H1 (cell line): ENCODE results near the gene TXNIP. TPM values are rescaled to one million over a fixed set of nuclear protein-coding genes. Genes with fewer than 3 reads are reported as not detected.

Source experiments
- CTCF ChIA-PET: fragments of 300-600 bp; sonication (Branson Sonifier 250); formaldehyde crosslinking; loops from one replicate; lab custom pipeline; 2021; ENCODE audit not compliant: partially characterized antibody; lab: Charles Lee
- POLR2A ChIA-PET: fragments of 300-600 bp; sonication (Branson Sonifier 250); formaldehyde crosslinking; loops from one replicate; lab custom pipeline; 2021; ENCODE audit warnings: inconsistent platforms; ENCODE audit not compliant: partially characterized antibody; lab: Charles Lee
- DNase-seq, 2 experiments: peaks; one replicate each; pipeline versions ENCODE4 v3.0.0 to v3.0.0-alpha.2; 2010 to 2022; ENCODE audit warnings: low spot score in 2 of 2, low read depth in 1 of 2, mixed read lengths in 1 of 2
- FAIRE-seq: peaks from 2 replicates; lab custom pipeline; 2011; peaks lifted over from hg19 to GRCh38; lab: Jason Lieb, UNC
- H2AFZ ChIP-seq: 2 replicates; pipeline ENCODE4 v1.8.1; 2012; ENCODE audit warnings: low read length, inconsistent platforms
- H2AK5ac ChIP-seq: 2 replicates; pipeline ENCODE4 v1.6.1; 2013; ENCODE audit warnings: low read depth, low read length
- H2BK120ac ChIP-seq: replicated peaks from 2 replicates; pipeline ENCODE3; 2013; ENCODE audit warnings: low read depth, low read length, inconsistent platforms
- H2BK12ac ChIP-seq: 2 replicates; pipeline ENCODE4 v1.6.1; 2013; ENCODE audit warnings: low read depth, low read length
- H2BK15ac ChIP-seq: 2 replicates; pipeline ENCODE4 v1.6.1; 2013; ENCODE audit warnings: low read length
- H2BK20ac ChIP-seq: 2 replicates; pipeline ENCODE4 v1.6.1; 2013; ENCODE audit warnings: low read length
- H2BK5ac ChIP-seq: 2 replicates; pipeline ENCODE4 v1.6.1; 2013; ENCODE audit warnings: low read depth, low read length
- H3K14ac ChIP-seq: 2 replicates; pipeline ENCODE4 v1.6.1; 2013; ENCODE audit warnings: inconsistent platforms; ENCODE audit not compliant: insufficient read length
- H3K18ac ChIP-seq: 2 replicates; pipeline ENCODE4 v1.6.1; 2013; ENCODE audit warnings: low read length; ENCODE audit errors: extremely low read depth
- H3K23ac ChIP-seq: 2 replicates; pipeline ENCODE4 v1.6.1; 2013; ENCODE audit warnings: inconsistent platforms; ENCODE audit not compliant: insufficient read length
- H3K23me2 ChIP-seq: 2 replicates; pipeline ENCODE4 v1.6.1; 2013; ENCODE audit warnings: low read depth, low read length
- H3K27ac ChIP-seq: 2 replicates; pipeline ENCODE4 v1.6.1; 2011; ENCODE audit warnings: low read depth, low read length, inconsistent platforms
- H3K27me3 ChIP-seq, 4 experiments: replicated peaks in 1 of 4; 1 replicate in 1 of 4; 2 replicates in 3 of 4; pipeline versions ENCODE4 v1.6.1 to v1.8.1; 2011 to 2013; ENCODE audit warnings: low read length in 3 of 4, mild to moderate bottlenecking in 3 of 4, inconsistent platforms in 2 of 4, mixed read lengths in 2 of 4, moderate library complexity in 1 of 4; ENCODE audit not compliant: control insufficient read depth in 3 of 4, insufficient read depth in 3 of 4; ENCODE audit errors: extremely low read depth in 1 of 4
- H3K36me3 ChIP-seq, 4 experiments: 2 replicates each; pipeline versions ENCODE4 v1.6.1 to v1.8.1; 2011 to 2013; ENCODE audit warnings: mild to moderate bottlenecking in 4 of 4, low read length in 3 of 4, moderate library complexity in 2 of 4, control low read depth in 1 of 4, inconsistent platforms in 1 of 4; ENCODE audit not compliant: insufficient read depth in 4 of 4, control insufficient read depth in 2 of 4
- H3K4ac ChIP-seq: replicated peaks from 2 replicates; pipeline ENCODE3; 2013; ENCODE audit warnings: low read length, low read depth, mixed read lengths, inconsistent platforms; ENCODE audit not compliant: insufficient read length
- H3K4me1 ChIP-seq, 4 experiments: replicated peaks in 1 of 4; 1 replicate in 1 of 4; 2 replicates in 3 of 4; pipeline versions ENCODE4 v1.6.1 to v1.8.1; 2011 to 2013; ENCODE audit warnings: low read length in 3 of 4, inconsistent platforms in 2 of 4, mixed read lengths in 1 of 4; ENCODE audit not compliant: insufficient read depth in 4 of 4, control insufficient read depth in 3 of 4
- H3K4me2 ChIP-seq, 2 experiments: 2 replicates each; pipeline versions ENCODE4 v1.6.1 to v1.8.1; 2011 to 2013; ENCODE audit warnings: low read depth in 2 of 2, low read length in 2 of 2, control low read depth in 1 of 2, inconsistent platforms in 1 of 2, mild to moderate bottlenecking in 1 of 2; ENCODE audit not compliant: insufficient read depth in 1 of 2
- H3K4me3 ChIP-seq, 4 experiments: fragments of 200-600, 300-600 bp in 1 of 4; sonication (generic), shearing (Covaris generic), sonication (Bioruptor Twin) in 1 of 4; 2 replicates each; pipeline versions ENCODE4 v1.5.1 to v1.8.1; 2011 to 2016; ENCODE audit warnings: low read length in 4 of 4, low read depth in 3 of 4, control low read depth in 2 of 4, inconsistent platforms in 2 of 4, mild to moderate bottlenecking in 2 of 4, mixed read lengths in 1 of 4, moderate library complexity in 1 of 4; ENCODE audit not compliant: insufficient read depth in 2 of 4; ENCODE audit errors: extremely low read depth in 1 of 4
- H3K56ac ChIP-seq: replicated peaks from 2 replicates; pipeline ENCODE3; 2013; ENCODE audit warnings: low read depth, mild to moderate bottlenecking, mixed read lengths, low read length, inconsistent platforms; ENCODE audit not compliant: insufficient read length
- H3K79me1 ChIP-seq: 2 replicates; pipeline ENCODE4 v1.6.1; 2013; ENCODE audit warnings: low read depth, low read length, control low read depth
- H3K79me2 ChIP-seq, 2 experiments: 2 replicates each; pipeline versions ENCODE4 v1.6.1 to v1.8.1; 2012 to 2013; ENCODE audit warnings: low read length in 2 of 2, mild to moderate bottlenecking in 2 of 2, inconsistent platforms in 1 of 2; ENCODE audit not compliant: insufficient read depth in 2 of 2, control insufficient read depth in 1 of 2
- H3K9ac ChIP-seq, 4 experiments: replicated peaks in 1 of 4; 1 replicate in 1 of 4; 2 replicates in 3 of 4; pipeline versions ENCODE4 v1.6.1 to v1.8.1; 2011 to 2013; ENCODE audit warnings: low read depth in 3 of 4, low read length in 3 of 4, control low read depth in 2 of 4, mild to moderate bottlenecking in 2 of 4, moderate library complexity in 2 of 4, inconsistent platforms in 1 of 4; ENCODE audit errors: extremely low read depth in 1 of 4
- H3K9me3 ChIP-seq, 2 experiments: 2 replicates each; pipeline versions ENCODE4 v1.6.1 to v1.8.1; 2012 to 2013; ENCODE audit warnings: mild to moderate bottlenecking in 2 of 2, moderate library complexity in 2 of 2, control low read depth in 1 of 2, inconsistent platforms in 1 of 2, low read depth in 1 of 2, low read length in 1 of 2, mixed read lengths in 1 of 2; ENCODE audit not compliant: insufficient read depth in 2 of 2
- H4K20me1 ChIP-seq, 2 experiments: replicated peaks in 1 of 2; 2 replicates each; pipeline versions ENCODE3 to v1.8.1; 2011 to 2013; ENCODE audit warnings: inconsistent platforms in 2 of 2, low read length in 2 of 2, mild to moderate bottlenecking in 1 of 2; ENCODE audit not compliant: insufficient read depth in 2 of 2, control insufficient read depth in 1 of 2
- H4K5ac ChIP-seq: 2 replicates; pipeline ENCODE4 v1.6.1; 2013; ENCODE audit warnings: low read length, low read depth, mixed read lengths, inconsistent platforms; ENCODE audit not compliant: insufficient read length
- H4K8ac ChIP-seq: 2 replicates; pipeline ENCODE4 v1.8.0; 2013; ENCODE audit warnings: mild to moderate bottlenecking, moderate library complexity, low read length, inconsistent platforms; ENCODE audit not compliant: insufficient read depth; ENCODE audit errors: extremely low read depth
- H4K91ac ChIP-seq: replicated peaks from 2 replicates; pipeline ENCODE3; 2013; ENCODE audit warnings: low read length, mixed read lengths, inconsistent platforms; ENCODE audit not compliant: insufficient read length
- BRCA1 ChIP-seq: IDR thresholded peaks from 2 replicates; pipeline ENCODE4 v1.6.1; 2012; ENCODE audit warnings: low read depth, low read length, improper control_type of control experiment
- EGR1 ChIP-seq: IDR thresholded peaks from 2 replicates; pipeline ENCODE4 v1.6.1; 2011; ENCODE audit warnings: low read depth, low read length, borderline replicate concordance
- EP300 ChIP-seq, 2 experiments: IDR thresholded peaks; 1 replicate in 1 of 2; 2 replicates in 1 of 2; pipeline ENCODE4 v1.6.1; 2011 to 2012; ENCODE audit warnings: low read depth in 2 of 2, low read length in 2 of 2, mild to moderate bottlenecking in 2 of 2, borderline replicate concordance in 1 of 2, inconsistent platforms in 1 of 2, moderate library complexity in 1 of 2
- GABPA ChIP-seq: IDR thresholded peaks from 2 replicates; pipeline ENCODE4 v1.6.1; 2011; ENCODE audit warnings: mild to moderate bottlenecking, low read length, moderate library complexity, borderline replicate concordance; ENCODE audit not compliant: insufficient read depth
- JUND ChIP-seq: IDR thresholded peaks from 2 replicates; pipeline ENCODE4 v1.6.1; 2011; ENCODE audit warnings: mild to moderate bottlenecking, improper control_type of control experiment, low read length
- POLR2AphosphoS5 ChIP-seq: IDR thresholded peaks from 2 replicates; pipeline ENCODE4 v1.6.1; 2011; ENCODE audit warnings: low read depth, low read length
- POU5F1 ChIP-seq: IDR thresholded peaks from 2 replicates; pipeline ENCODE4 v1.6.1; 2011; ENCODE audit warnings: low read depth, mild to moderate bottlenecking, low read length, moderate library complexity
- WGBS, 2 experiments: shearing (Covaris generic) in 1 of 2; methylation state at CpG; one replicate each; pipeline versions ENCODE4 v1.1.6 to v1.1.7; 2013 to 2015; ENCODE audit warnings: low lambda C conversion rate in 2 of 2, mixed read lengths in 2 of 2, inconsistent platforms in 1 of 2, low coverage in 1 of 2, missing lambda C conversion rate in 1 of 2; ENCODE audit not compliant: insufficient replicate concordance in 2 of 2, insufficient coverage in 1 of 2, insufficient read length in 1 of 2; ENCODE audit errors: extremely low coverage in 1 of 2, missing lambda C conversion rate in 1 of 2; 5-methylcytosine and 5-hydroxymethylcytosine counted together
- long read RNA-seq, 2 experiments: library from RNA in 1 of 2; library from capped mRNA in 1 of 2; stranded (forward); transcript quantifications; one replicate each; pipeline ENCODE4 v2.0.0, GENCODE V29; 2021; ENCODE audit warnings: inconsistent platforms in 1 of 2
- polyA minus RNA-seq, 3 experiments: library from RNA; depleted of rRNA, polyadenylated mRNA; stranded (reverse); fragments of >200 nt; gene quantifications; 1 replicate in 2 of 3; 2 replicates in 1 of 3; pipeline ENCODE4 v1.2.3, GENCODE V29; 2011
- polyA plus RNA-seq, 7 experiments: library from polyadenylated mRNA; depleted of rRNA in 3 of 7; stranded (reverse) in 5 of 7; unstranded in 2 of 7; fragments of >200 nt in 5 of 7; fragments of 200-250 nt in 2 of 7; gene quantifications; 1 replicate in 5 of 7; 2 replicates in 1 of 7; 4 replicates in 1 of 7; pipeline versions ENCODE4 v1.2.1 to v1.2.3, GENCODE V29; 2011 to 2013; ENCODE audit warnings: missing spikeins in 2 of 7, mixed read lengths in 2 of 7
- total RNA-seq: library from RNA; stranded (reverse); fragmentation: NEBNext Ultra II Directional; extraction: Animal tissue kit (Norgen Biotek cat#: 25700); gene quantifications from 2 replicates; pipeline ENCODE4 v1.2.1, GENCODE V29; 2021

TXNIP gene, protein sequence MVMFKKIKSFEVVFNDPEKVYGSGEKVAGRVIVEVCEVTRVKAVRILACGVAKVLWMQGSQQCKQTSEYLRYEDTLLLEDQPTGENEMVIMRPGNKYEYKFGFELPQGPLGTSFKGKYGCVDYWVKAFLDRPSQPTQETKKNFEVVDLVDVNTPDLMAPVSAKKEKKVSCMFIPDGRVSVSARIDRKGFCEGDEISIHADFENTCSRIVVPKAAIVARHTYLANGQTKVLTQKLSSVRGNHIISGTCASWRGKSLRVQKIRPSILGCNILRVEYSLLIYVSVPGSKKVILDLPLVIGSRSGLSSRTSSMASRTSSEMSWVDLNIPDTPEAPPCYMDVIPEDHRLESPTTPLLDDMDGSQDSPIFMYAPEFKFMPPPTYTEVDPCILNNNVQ
- 10.3 and 12.3 TPM in 2 replicates for total RNA-seq
- 33.4 and 56.8 TPM in 2 replicates for polyA plus RNA-seq (2011; rRNA removed)
- 50.4 TPM for polyA plus RNA-seq (2011; cell fraction: cytosol; rRNA removed)
- 73.4 TPM for polyA plus RNA-seq (2011; cell fraction: nucleus; rRNA removed)
- polyA plus RNA-seq (2012, experiment 1 of 2), result 14.6 to 27.3 TPM (median 22.1 TPM) in 4 replicates
- 4.6 TPM for polyA plus RNA-seq (2012, experiment 2 of 2)
- 9.4 TPM for polyA plus RNA-seq (2013, experiment 1 of 2)
- polyA plus RNA-seq (2013, experiment 2 of 2), result 8.5 TPM
- polyA minus RNA-seq (2011; rRNA and poly(A)+ RNA removed), result 91.1 and 129 TPM in 2 replicates
- 56.7 TPM for polyA minus RNA-seq (2011; cell fraction: cytosol; rRNA and poly(A)+ RNA removed)
- 171 TPM for polyA minus RNA-seq (2011; cell fraction: nucleus; rRNA and poly(A)+ RNA removed)
- long read RNA-seq, experiment 1, partial matches to known transcripts, result 0 of 7 reads
- long read RNA-seq, experiment 1, other reads (novel, unspliced or antisense), result 3 of 7 reads
- long read RNA-seq, experiment 2, partial matches to known transcripts, result 0 of 4 reads
- long read RNA-seq, experiment 2, other reads (novel, unspliced or antisense), result 1 of 4 reads

GRCh38 chr1:145996433-145997015 is at the start of gene TXNIP:
TXNIP (minus strand) TSS chr1:145996579; CDS start chr1:145996266, 313 bp downstream.
- Histone ChIP-seq H4K20me1 (peaks cover 0 to 2% of the 10 kb centered on the region in 2 experiments), H3K23me2 (peaks cover 9% of the 10 kb centered on the region), H3K79me1 (peaks cover 6% of the 10 kb centered on the region; the same call in 1 of the 2 replicates), H3K23ac (no peak within 1 kb of the TSS), H3K18ac (peak within 1 kb of the TSS; percentile 76), H2BK120ac (no peak within 1 kb of the TSS), H2AFZ (peak within 1 kb of the TSS; percentile 37; the same call in 1 of the 2 replicates), H4K5ac (peak within 1 kb of the TSS; percentile 28), H3K14ac (no peak within 1 kb of the TSS), H2AK5ac (peak within 1 kb of the TSS; percentile 6; the same call in 1 of the 2 replicates), H3K9ac (peak within 1 kb of the TSS; percentile 74 to 95 (median 86)), H2BK5ac (peak within 1 kb of the TSS; percentile 66), H3K56ac (peak within 1 kb of the TSS; percentile 3), H3K4me2 (peak within 1 kb of the TSS; percentile 83 to 96), H4K91ac (peak within 1 kb of the TSS; percentile 16), H3K27me3 (no peaks in the 10 kb centered on the region), H3K9me3 (no peaks in the 10 kb centered on the region), H2BK12ac (peak within 1 kb of the TSS; percentile 98), H2BK20ac (peak within 1 kb of the TSS; percentile 91), H2BK15ac (peak within 1 kb of the TSS; percentile 83), H4K8ac (0 out of 2 replicates have a peak within 1 kb of the TSS, but pooled peaks have one; percentile 54), H3K36me3 (peaks cover 17 to 35% (median 25%) of the 10 kb centered on the region in 4 experiments), H3K4me1 (peaks cover 2 to 8% (median 6%) of the 10 kb centered on the region in 4 experiments; a peak in 4 of 7 replicates), H3K4ac (peak within 1 kb of the TSS; percentile 3), H3K4me3 (peak within 1 kb of the TSS; percentile 89 to 96 (median 93)), H3K27ac (peak within 1 kb of the TSS; percentile 65), H3K79me2 (peaks cover 4 to 27% of the 10 kb centered on the region in 2 experiments; a peak in 3 of 4 replicates)
- FAIRE-seq (no peak), DNase-seq (peak; percentile 76 to 86)
- WGBS, 2 experiments, result 3% methylated on average over 29 of the region's 30 CpGs; no CpG with 5 or more reads in 1 of the 2 experiments
- ChIA-PET CTCF (interaction anchor here (1.2 to 12.6 kb wide), 4 partner anchors 11 to 21 kb away, joined by 5 to 93 read pairs (median 12); no protein-coding TSS in a partner anchor), POLR2A (interaction anchor here (0.8 to 13.4 kb wide), 17 partner anchors 9 to 138 kb away, joined by 3 to 218 read pairs (median 4); partner anchors contain the start of genes ANKRD34A, LIX1L, PEX11B and PIAS3)
- TF ChIP-seq POLR2AphosphoS5 (peak; percentile 62; the same call in 1 of the 2 replicates), POU5F1 (no peak), GABPA (no peak), JUND (no peak; the same call in 1 of the 2 replicates), EP300 (IDR thresholded peaks at IDR 0.05; ENCODE audit: borderline replicate concordance in 1 of 2, low read depth in 2 of 2, low read length in 2 of 2) (peak in 1 of 2 experiments; percentile 44; a peak in 1 of 3 replicates), EGR1 (0 out of 2 replicates have a peak, but pooled peaks have one; percentile 27), BRCA1 (no peak)
